Glutamatergic neuron (in vitro differentiated cells): Measurements from ENCODE around the gene GARIN5A. TPM values are rescaled to one million over a fixed set of nuclear protein-coding genes. Genes with fewer than 3 reads are reported as not detected.

ENCODE experiments used
- DNase-seq: peaks from one replicate; pipeline ENCODE4 v3.0.0; 2022
- H3K27ac Mint-ChIP-seq: one replicate; pipeline ENCODE4 v1.8.0; 2020; ENCODE audit warnings: mild to moderate bottlenecking, mixed read lengths, inconsistent platforms; ENCODE audit not compliant: unreplicated experiment
- H3K27me3 Mint-ChIP-seq: one replicate; pipeline ENCODE4 v1.8.0; 2020; ENCODE audit warnings: mild to moderate bottlenecking, moderate library complexity, mixed read lengths, inconsistent platforms; ENCODE audit not compliant: unreplicated experiment
- H3K36me3 Mint-ChIP-seq: one replicate; pipeline ENCODE4 v1.8.0; 2020; ENCODE audit warnings: mild to moderate bottlenecking, mixed read lengths, inconsistent platforms; ENCODE audit not compliant: unreplicated experiment
- H3K4me1 Mint-ChIP-seq: one replicate; pipeline ENCODE4 v1.8.0; 2020; ENCODE audit warnings: mild to moderate bottlenecking, low read depth, mixed read lengths, inconsistent platforms; ENCODE audit not compliant: unreplicated experiment
- H3K4me3 Mint-ChIP-seq: one replicate; pipeline ENCODE4 v1.8.0; 2020; ENCODE audit warnings: mild to moderate bottlenecking, mixed read lengths, inconsistent platforms; ENCODE audit not compliant: unreplicated experiment
- H3K9me3 Mint-ChIP-seq: one replicate; pipeline ENCODE4 v1.8.0; 2020; ENCODE audit warnings: mild to moderate bottlenecking, moderate library complexity, mixed read lengths, inconsistent platforms; ENCODE audit not compliant: unreplicated experiment
- total RNA-seq: library from RNA; stranded (reverse); fragmentation: NEBNext Ultra II Directional; extraction: Animal tissue kit (Norgen Biotek cat#: 25700); gene quantifications from one replicate; pipeline ENCODE4 v1.2.1, GENCODE V29; 2021; ENCODE audit not compliant: unreplicated experiment
- TF ChIP-seq, protein P1 (sequence below): fragments of 200-600 bp; sonication (generic); IDR thresholded peaks from one replicate; pipeline ENCODE4 v1.5.0; 2021; ENCODE audit not compliant: partially characterized antibody, unreplicated experiment

Gene GARIN5A
- total RNA-seq, 1 donor from 2014 or later: 5.2 TPM

DNA sequence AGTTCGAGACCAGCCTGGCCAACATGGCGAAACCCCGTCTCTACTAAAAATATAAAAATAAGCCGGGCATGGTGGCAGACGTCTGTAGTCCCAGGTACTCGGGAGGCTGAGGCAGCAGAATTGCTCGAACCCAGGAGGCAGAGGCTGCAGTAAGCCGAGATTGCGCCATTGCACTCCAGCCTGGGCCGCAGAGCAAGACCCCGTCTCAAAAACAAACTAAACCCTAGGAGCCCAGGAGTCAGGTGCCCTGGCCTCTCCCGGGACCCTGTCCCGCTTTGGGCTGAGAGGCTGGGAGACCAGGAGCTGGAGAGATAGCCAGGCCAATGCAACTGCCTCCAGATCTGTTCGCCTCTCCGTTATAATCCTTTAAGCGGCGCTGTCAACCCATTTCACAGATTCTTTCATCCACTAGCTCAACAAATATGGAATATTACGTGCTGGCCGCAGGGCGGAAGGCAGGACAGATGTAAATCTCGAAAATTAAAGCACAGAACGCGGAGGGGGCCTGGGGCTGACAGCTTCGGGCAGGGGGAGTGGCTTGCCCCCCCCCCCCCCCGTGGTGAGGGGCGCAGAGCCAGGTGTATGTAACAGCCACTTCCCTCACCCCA is 49.2 kb downstream of the GARIN5A start:
- DNase-seq: no peak
- no peaks in the 10 kb centered on the region for H3K27me3 Mint-ChIP-seq
- TF ChIP-seq, protein P1, sequence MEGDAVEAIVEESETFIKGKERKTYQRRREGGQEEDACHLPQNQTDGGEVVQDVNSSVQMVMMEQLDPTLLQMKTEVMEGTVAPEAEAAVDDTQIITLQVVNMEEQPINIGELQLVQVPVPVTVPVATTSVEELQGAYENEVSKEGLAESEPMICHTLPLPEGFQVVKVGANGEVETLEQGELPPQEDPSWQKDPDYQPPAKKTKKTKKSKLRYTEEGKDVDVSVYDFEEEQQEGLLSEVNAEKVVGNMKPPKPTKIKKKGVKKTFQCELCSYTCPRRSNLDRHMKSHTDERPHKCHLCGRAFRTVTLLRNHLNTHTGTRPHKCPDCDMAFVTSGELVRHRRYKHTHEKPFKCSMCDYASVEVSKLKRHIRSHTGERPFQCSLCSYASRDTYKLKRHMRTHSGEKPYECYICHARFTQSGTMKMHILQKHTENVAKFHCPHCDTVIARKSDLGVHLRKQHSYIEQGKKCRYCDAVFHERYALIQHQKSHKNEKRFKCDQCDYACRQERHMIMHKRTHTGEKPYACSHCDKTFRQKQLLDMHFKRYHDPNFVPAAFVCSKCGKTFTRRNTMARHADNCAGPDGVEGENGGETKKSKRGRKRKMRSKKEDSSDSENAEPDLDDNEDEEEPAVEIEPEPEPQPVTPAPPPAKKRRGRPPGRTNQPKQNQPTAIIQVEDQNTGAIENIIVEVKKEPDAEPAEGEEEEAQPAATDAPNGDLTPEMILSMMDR: no peak
- no peaks in the 10 kb centered on the region for H3K36me3 Mint-ChIP-seq
- peaks cover 2% of the 10 kb centered on the region for H3K9me3 Mint-ChIP-seq
- H3K4me3 Mint-ChIP-seq: no peak overlapping the region
- H3K27ac Mint-ChIP-seq: no peak overlapping the region
- H3K4me1 Mint-ChIP-seq: no peaks in the 10 kb centered on the region

DNA sequence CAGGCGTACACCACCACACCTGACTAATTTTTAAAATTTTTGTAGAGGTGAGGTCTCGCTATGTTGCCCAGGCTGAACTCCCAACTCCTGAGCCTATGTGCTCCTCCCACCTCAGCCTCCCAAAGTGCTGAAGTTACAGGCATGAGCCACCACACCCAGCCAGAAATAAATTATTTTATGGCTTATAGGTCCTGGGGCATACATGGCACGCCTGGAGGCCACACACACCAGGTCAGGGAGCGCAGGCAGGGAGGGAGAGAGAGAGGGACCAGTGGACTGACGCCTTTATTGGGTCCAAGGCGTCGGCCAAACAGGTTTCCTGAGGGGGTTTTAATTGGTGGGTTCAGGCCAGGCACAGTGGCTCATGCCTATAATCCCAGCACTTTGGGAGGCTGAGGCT is 51.1 kb downstream of the GARIN5A start:
- H3K4me1 Mint-ChIP-seq: no peaks in the 10 kb centered on the region
- no peak for DNase-seq
- H3K4me3 Mint-ChIP-seq: no peak overlapping the region
- H3K36me3 Mint-ChIP-seq: no peaks in the 10 kb centered on the region
- H3K27me3 Mint-ChIP-seq: no peaks in the 10 kb centered on the region
- H3K27ac Mint-ChIP-seq: no peak overlapping the region
- TF ChIP-seq, protein P1: no peak
- peaks cover 3% of the 10 kb centered on the region for H3K9me3 Mint-ChIP-seq

DNA sequence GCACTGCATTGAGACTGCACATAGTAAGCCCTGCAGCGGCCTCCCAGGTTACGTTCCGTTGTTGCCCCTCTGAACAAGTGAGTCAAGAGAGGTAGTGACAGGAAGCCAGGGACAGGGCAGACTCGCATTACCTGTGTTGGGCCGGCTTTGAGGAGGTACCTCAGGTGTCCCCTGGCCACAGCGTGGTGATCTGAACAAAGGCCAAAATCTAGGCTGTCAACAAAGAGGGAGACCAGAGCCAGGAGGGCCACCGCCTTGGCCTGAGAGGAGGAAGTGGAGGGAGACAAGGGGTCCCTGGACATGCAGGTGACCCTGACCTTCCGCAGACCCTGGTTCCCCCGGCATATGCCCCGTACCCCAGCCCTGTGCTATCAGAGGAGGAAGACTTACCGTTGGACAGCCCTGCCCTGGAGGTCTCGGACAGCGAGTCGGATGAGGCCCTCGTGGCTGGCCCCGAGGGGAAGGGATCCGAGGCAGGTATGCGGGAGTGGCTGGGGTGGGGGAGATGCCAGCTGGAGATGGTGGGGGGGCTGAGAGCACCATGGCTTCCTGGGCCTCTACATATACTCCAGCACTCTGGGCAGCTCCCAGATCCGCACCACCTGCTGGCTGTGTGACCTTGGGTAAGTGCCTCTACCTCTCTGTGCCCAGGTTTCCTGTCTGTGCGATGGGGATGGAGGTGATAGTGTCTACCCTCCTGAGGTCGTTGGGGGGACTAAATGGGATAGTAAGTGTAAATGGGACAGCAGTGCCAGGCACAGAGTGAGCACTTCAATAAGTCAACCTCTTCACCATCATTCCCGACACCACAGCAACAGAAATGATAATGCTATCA is 53.2 kb downstream of the GARIN5A start:
- no peak for DNase-seq
- TF ChIP-seq, protein P1: no peak
- Mint-ChIP-seq H3K4me1 (peaks cover 6% of the 10 kb centered on the region), H3K4me3 (no peak overlapping the region), H3K27ac (no peak overlapping the region), H3K9me3 (peaks cover 7% of the 10 kb centered on the region), H3K36me3 (no peaks in the 10 kb centered on the region), H3K27me3 (peaks cover 3% of the 10 kb centered on the region)

DNA sequence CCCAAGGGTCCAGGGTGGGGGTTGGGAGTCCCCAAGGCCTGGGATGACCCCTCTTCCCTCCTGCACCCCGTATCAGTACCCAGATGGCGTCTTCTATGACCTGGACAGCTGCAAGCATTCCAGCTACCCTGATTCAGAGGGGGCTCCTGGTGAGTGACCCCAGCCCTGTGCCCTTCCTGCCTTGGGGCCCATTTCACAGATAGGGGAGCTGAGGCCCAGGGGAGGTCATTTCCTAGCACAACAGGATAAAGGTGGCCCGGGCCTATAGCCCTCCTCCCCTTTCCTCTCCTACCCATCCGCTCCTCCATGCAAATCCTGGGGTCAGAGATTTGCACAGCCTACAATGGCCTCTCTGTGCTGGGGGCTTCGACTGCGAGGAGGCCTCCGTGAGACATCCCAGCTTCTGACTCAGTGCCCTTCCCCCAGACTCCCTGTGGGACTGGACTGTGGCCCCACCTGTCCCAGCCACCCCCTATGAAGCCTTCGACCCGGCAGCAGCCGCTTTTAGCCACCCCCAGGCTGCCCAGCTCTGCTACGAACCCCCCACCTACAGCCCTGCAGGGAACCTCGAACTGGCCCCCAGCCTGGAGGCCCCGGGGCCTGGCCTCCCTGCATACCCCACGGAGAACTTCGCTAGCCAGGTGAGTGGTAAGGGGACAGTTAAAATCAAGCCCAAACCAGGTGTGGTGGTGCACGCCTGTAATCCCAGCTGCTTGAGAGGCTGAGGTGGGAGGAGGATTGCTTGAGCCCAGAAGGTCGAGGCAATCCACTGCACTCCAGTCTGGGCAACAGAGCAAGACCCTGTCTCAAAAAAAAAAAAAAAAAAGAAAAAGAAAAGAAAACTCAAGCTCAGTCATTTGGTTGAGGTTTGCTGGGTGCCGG is 54.0 kb downstream of the GARIN5A start:
- TF ChIP-seq, protein P1: no peak

More for the DNA sequence above, 54.0 kb downstream of the GARIN5A start:
- H3K27me3 Mint-ChIP-seq: peaks cover 3% of the 10 kb centered on the region
- H3K4me3 Mint-ChIP-seq: peak overlapping the region; percentile 49
- DNase-seq: no peak
- peak overlapping the region; percentile 48 for H3K27ac Mint-ChIP-seq
- H3K9me3 Mint-ChIP-seq: peaks cover 7% of the 10 kb centered on the region
- H3K4me1 Mint-ChIP-seq: peaks cover 6% of the 10 kb centered on the region
- no peaks in the 10 kb centered on the region for H3K36me3 Mint-ChIP-seq
